BE2C (cell line): ENCODE results near the gene ASNSD1.

Experiments used
- DNase-seq: peaks from one replicate; pipeline ENCODE4 v3.0.0-alpha.2; 2020
- H3K27me3 ChIP-seq: fragments of 250-450 bp; sonication (Bioruptor Pico); 2 replicates; pipeline ENCODE4 v1.5.1; 2020; ENCODE audit warnings: mild to moderate bottlenecking
- H3K36me3 ChIP-seq: fragments of 250-450 bp; sonication (Bioruptor Pico); 2 replicates; pipeline ENCODE4 v1.5.1; 2020; ENCODE audit warnings: mild to moderate bottlenecking
- H3K4me1 ChIP-seq: fragments of 250-450 bp; sonication (Bioruptor Pico); 2 replicates; pipeline ENCODE4 v1.5.1; 2020
- H3K4me3 ChIP-seq: 2 replicates; pipeline ENCODE4 v1.5.1; 2011; ENCODE audit warnings: low read depth, low read length
- H3K9me3 ChIP-seq: fragments of 250-450 bp; sonication (Bioruptor Pico); 2 replicates; pipeline ENCODE4 v1.5.1; 2020
- CTCF ChIP-seq: IDR thresholded peaks from 2 replicates; pipeline ENCODE4 v1.5.1; 2012; ENCODE audit warnings: mild to moderate bottlenecking, low read depth, low read length

Gene ASNSD1

GRCh38 chr2:189629531-189630453, 31.5 kb upstream of the ASNSD1 start:
- no peak overlapping the region for H3K4me3 ChIP-seq

GRCh38 chr2:189631849-189632248, 29.4 kb upstream of the ASNSD1 start:
- TF ChIP-seq CTCF, result no peak
- H3K36me3 ChIP-seq, result no peaks in the 10 kb centered on the region
- no peaks in the 10 kb centered on the region for H3K4me1 ChIP-seq
- H3K27me3 ChIP-seq, result no peaks in the 10 kb centered on the region
- H3K4me3 ChIP-seq, result no peak overlapping the region
- DNase-seq, result no peak
- H3K9me3 ChIP-seq, result no peaks in the 10 kb centered on the region

More at GRCh38 chr2:189629531-189630453, 31.5 kb upstream of the ASNSD1 start:
- no peak for DNase-seq
- Histone ChIP-seq H3K36me3 (no peaks in the 10 kb centered on the region), H3K4me1 (no peaks in the 10 kb centered on the region), H3K27me3 (no peaks in the 10 kb centered on the region), H3K9me3 (no peaks in the 10 kb centered on the region)
- no peak for TF ChIP-seq CTCF

GRCh38 chr2:189633392-189633811, 27.9 kb upstream of the ASNSD1 start:
- H3K36me3 ChIP-seq, result no peaks in the 10 kb centered on the region
- peak; percentile 53 for TF ChIP-seq CTCF
- no peaks in the 10 kb centered on the region for H3K27me3 ChIP-seq
- H3K4me1 ChIP-seq, result no peaks in the 10 kb centered on the region
- no peak for DNase-seq
- no peaks in the 10 kb centered on the region for H3K9me3 ChIP-seq
- no peak overlapping the region for H3K4me3 ChIP-seq

GRCh38 chr2:189635353-189635752, 25.9 kb upstream of the ASNSD1 start:
- Histone ChIP-seq H3K36me3 (no peaks in the 10 kb centered on the region), H3K27me3 (no peaks in the 10 kb centered on the region), H3K4me3 (no peak overlapping the region), H3K4me1 (no peaks in the 10 kb centered on the region), H3K9me3 (no peaks in the 10 kb centered on the region)
- DNase-seq, result no peak
- no peak for TF ChIP-seq CTCF

GRCh38 chr2:189638301-189639006, 22.8 kb upstream of the ASNSD1 start:
- Histone ChIP-seq H3K27me3 (no peaks in the 10 kb centered on the region), H3K4me1 (no peaks in the 10 kb centered on the region), H3K9me3 (no peaks in the 10 kb centered on the region), H3K4me3 (no peak overlapping the region), H3K36me3 (no peaks in the 10 kb centered on the region)
- DNase-seq, result no peak
- no peak for TF ChIP-seq CTCF

- no peaks in the 10 kb centered on the region for H3K9me3 ChIP-seq
- DNase-seq, result no peak
- no peak for TF ChIP-seq CTCF
- no peaks in the 10 kb centered on the region for H3K27me3 ChIP-seq
- H3K4me3 ChIP-seq, result no peak overlapping the region
- H3K4me1 ChIP-seq, result no peaks in the 10 kb centered on the region
- no peaks in the 10 kb centered on the region for H3K36me3 ChIP-seq
Measured at GRCh38 chr2:189639007-189639609, 22.2 kb upstream of the ASNSD1 start.
